Muscle of back (tissue), 11 donors: ENCODE measurements around the gene KIAA0825. TPM values are rescaled to one million over a fixed set of nuclear protein-coding genes. Genes with fewer than 3 reads are reported as not detected.
"Not testable (repeated sequence)": the region's sequence is repeated elsewhere in the genome, so short reads cannot be mapped to it uniquely, and the experiment has no call there.

Experiments used
- DNase-seq, 3 donors: peaks; one replicate each; pipeline versions ENCODE4 v3.0.0 to v3.0.0-alpha.2; 2013
- polyA plus RNA-seq, 10 donors: library from polyadenylated mRNA; unstranded; fragments of 120-200 nt; gene quantifications; one replicate each; pipeline ENCODE4 v1.2.1, GENCODE V29; 2013; ENCODE audit not compliant: insufficient read length in 10 of 10

KIAA0825 gene
- polyA plus RNA-seq, 10 donors = 2.3 to 3.3 (median 2.9) TPM

- no peak for DNase-seq
These were observed 232.6 kb downstream of the KIAA0825 start for GRCh38 chr5:94385767-94386166.

GRCh38 chr5:94378062-94378461 lies 240.3 kb downstream of the KIAA0825 start:
- no peak for DNase-seq

- no peak for DNase-seq
These were observed 241.6 kb downstream of the KIAA0825 start for GRCh38 chr5:94376672-94377345.

- DNase-seq = no peak
These were observed 242.6 kb downstream of the KIAA0825 start for GRCh38 chr5:94375801-94376200.

GRCh38 chr5:94374336-94374735 lies 244.1 kb downstream of the KIAA0825 start:
- DNase-seq = no peak

- DNase-seq = no peak
These were observed 250.5 kb downstream of the KIAA0825 start for GRCh38 chr5:94367900-94368299.

- no peak for DNase-seq
These were observed 251.6 kb downstream of the KIAA0825 start for GRCh38 chr5:94366811-94367210.

GRCh38 chr5:94362857-94363256 lies 255.5 kb downstream of the KIAA0825 start:
- no peak for DNase-seq

GRCh38 chr5:94361832-94362796 lies 256.3 kb downstream of the KIAA0825 start:
- no peak for DNase-seq

- DNase-seq = no peak
These were observed 257.2 kb downstream of the KIAA0825 start for GRCh38 chr5:94361161-94361560.

- peak in 2 of 3 donors; percentile 9 to 12 for DNase-seq
These were observed 257.8 kb downstream of the KIAA0825 start for GRCh38 chr5:94360382-94361130.

- no peak for DNase-seq
These were observed 258.5 kb downstream of the KIAA0825 start for GRCh38 chr5:94359880-94360279.

GRCh38 chr5:94355811-94356210 lies 262.6 kb downstream of the KIAA0825 start:
- no peak for DNase-seq

GRCh38 chr5:94354837-94355485 lies 263.4 kb downstream of the KIAA0825 start:
- not testable (repeated sequence) for DNase-seq

GRCh38 chr5:94353605-94354004 lies 264.8 kb downstream of the KIAA0825 start:
- DNase-seq = no peak

GRCh38 chr5:94347130-94347529 lies 271.3 kb downstream of the KIAA0825 start:
- DNase-seq = no peak

- DNase-seq = no peak
These were observed 273.1 kb downstream of the KIAA0825 start for GRCh38 chr5:94345257-94345656.

- DNase-seq = no peak
These were observed 280.8 kb downstream of the KIAA0825 start for GRCh38 chr5:94337617-94338016.

- DNase-seq = no peak
These were observed 282.5 kb downstream of the KIAA0825 start for GRCh38 chr5:94335936-94336335.

GRCh38 chr5:94329115-94329514 lies 289.3 kb downstream of the KIAA0825 start:
- no peak for DNase-seq

GRCh38 chr5:94326586-94326985 lies 291.8 kb downstream of the KIAA0825 start:
- DNase-seq = no peak
